ENCODE measurements around the gene DPP4. TPM values are rescaled to one million over a fixed set of nuclear protein-coding genes. Genes with fewer than 3 reads are reported as not detected.
"Not testable (repeated sequence)": the region's sequence is repeated elsewhere in the genome, so short reads cannot be mapped to it uniquely, and the experiment has no call there.

The DPP4 gene
- total and polyA plus RNA-seq, 9 donors: 6.3 to 20.2 (median 12.5) TPM

- no CpG with 5 or more reads among the region's 1 CpG for WGBS (ENCODE audit: insufficient coverage)
- Histone ChIP-seq H3K27ac (ENCODE audit: low read length) (no peak overlapping the region), H3K36me3 (ENCODE audit: control insufficient read depth, insufficient read depth, low read length) (no peaks in the 10 kb centered on the region)
These were observed 101.8 kb downstream of the DPP4 start for GRCh38 chr2:161972232-161972631.

GRCh38 chr2:161971551-161971950 is 102.5 kb downstream of the DPP4 start:
- Histone ChIP-seq H3K27ac (ENCODE audit: low read length) (no peak overlapping the region), H3K4me3 (ENCODE audit: low read length) (no peak overlapping the region), H3K9me3 (replicated peaks; ENCODE audit: control insufficient read depth, low read depth, low read length) (no peaks in the 10 kb centered on the region), H3K27me3 (ENCODE audit: control insufficient read depth, insufficient read depth, low read length) (no peaks in the 10 kb centered on the region), H3K36me3 (ENCODE audit: control insufficient read depth, insufficient read depth, low read length) (no peaks in the 10 kb centered on the region), H3K4me1 (ENCODE audit: control insufficient read depth, insufficient read depth, low read length) (no peaks in the 10 kb centered on the region)
- no peak for DNase-seq
- WGBS (ENCODE audit: insufficient coverage): 82% methylated on average over 4 of the region's 9 CpGs

More at GRCh38 chr2:161972232-161972631, 101.8 kb downstream of the DPP4 start:
- Histone ChIP-seq H3K9me3 (replicated peaks; ENCODE audit: control insufficient read depth, low read depth, low read length) (no peaks in the 10 kb centered on the region), H3K4me3 (ENCODE audit: low read length) (no peak overlapping the region), H3K27me3 (ENCODE audit: control insufficient read depth, insufficient read depth, low read length) (no peaks in the 10 kb centered on the region), H3K4me1 (ENCODE audit: control insufficient read depth, insufficient read depth, low read length) (no peaks in the 10 kb centered on the region)
- DNase-seq: no peak

GRCh38 chr2:161969159-161969558 is 104.9 kb downstream of the DPP4 start:
- H3K9me3 ChIP-seq (replicated peaks; ENCODE audit: control insufficient read depth, low read depth, low read length): no peaks in the 10 kb centered on the region
- no peak overlapping the region for H3K27ac ChIP-seq (ENCODE audit: low read length)
- no peaks in the 10 kb centered on the region for H3K36me3 ChIP-seq (ENCODE audit: control insufficient read depth, insufficient read depth, low read length)
- no CpG with 5 or more reads among the region's 1 CpG for WGBS (ENCODE audit: insufficient coverage)
- H3K4me1 ChIP-seq (ENCODE audit: control insufficient read depth, insufficient read depth, low read length): no peaks in the 10 kb centered on the region
- DNase-seq: no peak
- no peak overlapping the region for H3K4me3 ChIP-seq (ENCODE audit: low read length)
- no peaks in the 10 kb centered on the region for H3K27me3 ChIP-seq (ENCODE audit: control insufficient read depth, insufficient read depth, low read length)

GRCh38 chr2:161965994-161966393 is 108.0 kb downstream of the DPP4 start:
- no peaks in the 10 kb centered on the region for H3K27me3 ChIP-seq (ENCODE audit: control insufficient read depth, insufficient read depth, low read length)
- H3K4me1 ChIP-seq (ENCODE audit: control insufficient read depth, insufficient read depth, low read length): no peaks in the 10 kb centered on the region
- H3K4me3 ChIP-seq (ENCODE audit: low read length): no peak overlapping the region
- no CpG with 5 or more reads among the region's 1 CpG for WGBS (ENCODE audit: insufficient coverage)
- H3K27ac ChIP-seq (ENCODE audit: low read length): no peak overlapping the region
- peak; percentile 67 for DNase-seq
- no peaks in the 10 kb centered on the region for H3K36me3 ChIP-seq (ENCODE audit: control insufficient read depth, insufficient read depth, low read length)
- H3K9me3 ChIP-seq (replicated peaks; ENCODE audit: control insufficient read depth, low read depth, low read length): no peaks in the 10 kb centered on the region

GRCh38 chr2:161964160-161964559 is 109.9 kb downstream of the DPP4 start:
- Histone ChIP-seq H3K4me3 (ENCODE audit: low read length) (no peak overlapping the region), H3K27ac (ENCODE audit: low read length) (no peak overlapping the region), H3K4me1 (ENCODE audit: control insufficient read depth, insufficient read depth, low read length) (no peaks in the 10 kb centered on the region), H3K9me3 (replicated peaks; ENCODE audit: control insufficient read depth, low read depth, low read length) (no peaks in the 10 kb centered on the region), H3K27me3 (ENCODE audit: control insufficient read depth, insufficient read depth, low read length) (no peaks in the 10 kb centered on the region), H3K36me3 (ENCODE audit: control insufficient read depth, insufficient read depth, low read length) (no peaks in the 10 kb centered on the region)
- WGBS (ENCODE audit: insufficient coverage): no CpG with 5 or more reads among the region's 4 CpGs
- no peak for DNase-seq

- no peak overlapping the region for H3K27ac ChIP-seq (ENCODE audit: low read length)
- H3K9me3 ChIP-seq (replicated peaks; ENCODE audit: control insufficient read depth, low read depth, low read length): no peaks in the 10 kb centered on the region
- no peaks in the 10 kb centered on the region for H3K27me3 ChIP-seq (ENCODE audit: control insufficient read depth, insufficient read depth, low read length)
- DNase-seq: no peak
- H3K4me3 ChIP-seq (ENCODE audit: low read length): no peak overlapping the region
- no peaks in the 10 kb centered on the region for H3K4me1 ChIP-seq (ENCODE audit: control insufficient read depth, insufficient read depth, low read length)
- no peaks in the 10 kb centered on the region for H3K36me3 ChIP-seq (ENCODE audit: control insufficient read depth, insufficient read depth, low read length)
These were observed 111.9 kb downstream of the DPP4 start for GRCh38 chr2:161962160-161962559.

GRCh38 chr2:161961061-161961460 is 113.0 kb downstream of the DPP4 start:
- no peak overlapping the region for H3K4me3 ChIP-seq (ENCODE audit: low read length)
- DNase-seq: peak; percentile 53
- H3K27me3 ChIP-seq (ENCODE audit: control insufficient read depth, insufficient read depth, low read length): no peaks in the 10 kb centered on the region
- H3K27ac ChIP-seq (ENCODE audit: low read length): no peak overlapping the region
- H3K9me3 ChIP-seq (replicated peaks; ENCODE audit: control insufficient read depth, low read depth, low read length): no peaks in the 10 kb centered on the region
- no peaks in the 10 kb centered on the region for H3K36me3 ChIP-seq (ENCODE audit: control insufficient read depth, insufficient read depth, low read length)
- 40% methylated on average over 1 of the region's 2 CpGs for WGBS (ENCODE audit: insufficient coverage)
- H3K4me1 ChIP-seq (ENCODE audit: control insufficient read depth, insufficient read depth, low read length): no peaks in the 10 kb centered on the region

- no CpG with 5 or more reads among the region's 3 CpGs for WGBS (ENCODE audit: insufficient coverage)
- Histone ChIP-seq H3K4me3 (ENCODE audit: low read length) (no peak overlapping the region), H3K4me1 (ENCODE audit: control insufficient read depth, insufficient read depth, low read length) (no peaks in the 10 kb centered on the region), H3K27ac (ENCODE audit: low read length) (no peak overlapping the region), H3K36me3 (ENCODE audit: control insufficient read depth, insufficient read depth, low read length) (no peaks in the 10 kb centered on the region), H3K9me3 (replicated peaks; ENCODE audit: control insufficient read depth, low read depth, low read length) (no peaks in the 10 kb centered on the region), H3K27me3 (ENCODE audit: control insufficient read depth, insufficient read depth, low read length) (no peaks in the 10 kb centered on the region)
- DNase-seq: no peak
These were observed 117.3 kb downstream of the DPP4 start for GRCh38 chr2:161956738-161957137.

GRCh38 chr2:161955211-161955610 is 118.8 kb downstream of the DPP4 start:
- no peaks in the 10 kb centered on the region for H3K36me3 ChIP-seq (ENCODE audit: control insufficient read depth, insufficient read depth, low read length)
- H3K9me3 ChIP-seq (replicated peaks; ENCODE audit: control insufficient read depth, low read depth, low read length): no peaks in the 10 kb centered on the region
- no peak for DNase-seq
- H3K4me3 ChIP-seq (ENCODE audit: low read length): no peak overlapping the region
- H3K4me1 ChIP-seq (ENCODE audit: control insufficient read depth, insufficient read depth, low read length): no peaks in the 10 kb centered on the region
- no peak overlapping the region for H3K27ac ChIP-seq (ENCODE audit: low read length)
- no peaks in the 10 kb centered on the region for H3K27me3 ChIP-seq (ENCODE audit: control insufficient read depth, insufficient read depth, low read length)

- Histone ChIP-seq H3K27me3 (ENCODE audit: control insufficient read depth, insufficient read depth, low read length) (no peaks in the 10 kb centered on the region), H3K9me3 (replicated peaks; ENCODE audit: control insufficient read depth, low read depth, low read length) (no peaks in the 10 kb centered on the region), H3K27ac (ENCODE audit: low read length) (no peak overlapping the region), H3K4me3 (ENCODE audit: low read length) (no peak overlapping the region), H3K36me3 (ENCODE audit: control insufficient read depth, insufficient read depth, low read length) (no peaks in the 10 kb centered on the region), H3K4me1 (ENCODE audit: control insufficient read depth, insufficient read depth, low read length) (no peaks in the 10 kb centered on the region)
- peak; percentile 14 for DNase-seq
These were observed 119.9 kb downstream of the DPP4 start for GRCh38 chr2:161954103-161954502.

GRCh38 chr2:161953367-161953766 is 120.6 kb downstream of the DPP4 start:
- H3K9me3 ChIP-seq (replicated peaks; ENCODE audit: control insufficient read depth, low read depth, low read length); H3K4me1 ChIP-seq (ENCODE audit: control insufficient read depth, insufficient read depth, low read length); H3K27ac ChIP-seq (ENCODE audit: low read length); H3K36me3 ChIP-seq (ENCODE audit: control insufficient read depth, insufficient read depth, low read length); H3K27me3 ChIP-seq (ENCODE audit: control insufficient read depth, insufficient read depth, low read length); H3K4me3 ChIP-seq (ENCODE audit: low read length); DNase-seq: not testable (repeated sequence)
- WGBS (ENCODE audit: insufficient coverage): 88% methylated on average over 2 of the region's 9 CpGs

Measured in muscle of leg (tissue), 11 donors.